Natural killer cell (primary cell): ENCODE measurements around the gene C4orf54. TPM values are rescaled to one million over a fixed set of nuclear protein-coding genes. Genes with fewer than 3 reads are reported as not detected.

Experiments used
- ATAC-seq, 3 donors: fragments of 150-1000 bp in 2 of 3; fragments of 200-7000 bp in 1 of 3; cut with Tn5 transposase; 1 replicate in 1 of 3; 2 replicates in 2 of 3; pipeline ENCODE4 v1.10.0; 2021; ENCODE audit warnings: mild to moderate bottlenecking in 2 of 3, moderate library complexity in 2 of 3
- DNase-seq, 2 donors: peaks; one replicate each; pipeline versions ENCODE4 v3.0.0 to v3.0.0-alpha.2; 2013 to 2021; ENCODE audit warnings: mixed read lengths in 1 of 2
- H3K27ac ChIP-seq: one replicate; pipeline ENCODE4 v1.5.1; 2013; ENCODE audit warnings: mild to moderate bottlenecking, low read length
- H3K27me3 ChIP-seq: one replicate; pipeline ENCODE4 v1.6.1; 2013; ENCODE audit warnings: low read length; ENCODE audit not compliant: control insufficient read depth, insufficient read depth
- H3K36me3 ChIP-seq: one replicate; pipeline ENCODE4 v1.6.1; 2013; ENCODE audit warnings: low read length; ENCODE audit not compliant: control insufficient read depth, insufficient read depth
- H3K4me1 ChIP-seq: one replicate; pipeline ENCODE4 v1.6.1; 2013; ENCODE audit warnings: low read length; ENCODE audit not compliant: control insufficient read depth, insufficient read depth
- H3K4me3 ChIP-seq: one replicate; pipeline ENCODE4 v1.5.1; 2013; ENCODE audit warnings: low read length
- H3K9me3 ChIP-seq: one replicate; pipeline ENCODE4 v1.6.1; 2013; ENCODE audit warnings: low read length; ENCODE audit not compliant: control insufficient read depth, insufficient read depth
- H3K27ac Mint-ChIP-seq, 2 donors: one replicate each; pipeline ENCODE4 v1.8.0; 2022; ENCODE audit warnings: mild to moderate bottlenecking in 2 of 2, mixed read lengths in 2 of 2, moderate library complexity in 1 of 2
- H3K27me3 Mint-ChIP-seq, 2 donors: one replicate each; pipeline ENCODE4 v1.8.0; 2022; ENCODE audit warnings: low read depth in 2 of 2, mixed read lengths in 2 of 2
- H3K36me3 Mint-ChIP-seq: one replicate; pipeline ENCODE4 v1.8.0; 2022; ENCODE audit warnings: mixed read lengths
- H3K4me1 Mint-ChIP-seq, 2 donors: one replicate each; pipeline ENCODE4 v1.8.0; 2022; ENCODE audit warnings: mixed read lengths in 2 of 2
- H3K4me3 Mint-ChIP-seq: one replicate; pipeline ENCODE4 v1.8.0; 2022; ENCODE audit warnings: mild to moderate bottlenecking, moderate library complexity, mixed read lengths
- H3K9me3 Mint-ChIP-seq, 2 donors: one replicate each; pipeline ENCODE4 v1.8.0; 2022; ENCODE audit warnings: mixed read lengths in 2 of 2
- WGBS: methylation state at CpG from one replicate; pipeline ENCODE4 v1.1.7; 2013; ENCODE audit warnings: missing lambda C conversion rate; ENCODE audit not compliant: insufficient coverage; 5-methylcytosine and 5-hydroxymethylcytosine counted together
- intact Hi-C: fragments of 100-400 bp; cut with micrococcal nuclease; formaldehyde crosslinking; loops from one replicate; pipeline ENCODE4 v1.14.2; 2022
- total RNA-seq, 4 donors: library from RNA; stranded (reverse); fragments of 120-200 nt in 1 of 4; gene quantifications; one replicate each; pipeline versions ENCODE4 v1.2.3 to v1.2.4, GENCODE V29; 2013 to 2022
- TF ChIP-seq, protein P1 (sequence below): fragments of 200-600 bp; IDR thresholded peaks from one replicate; pipeline ENCODE4 v1.8.0; 2022; ENCODE audit warnings: antibody characterized with exemption

The C4orf54 gene
- total RNA-seq, 3 donors from 2014 or later (not counting 1 experiment from before 2014, with no cell fraction given), result not detected

DNA sequence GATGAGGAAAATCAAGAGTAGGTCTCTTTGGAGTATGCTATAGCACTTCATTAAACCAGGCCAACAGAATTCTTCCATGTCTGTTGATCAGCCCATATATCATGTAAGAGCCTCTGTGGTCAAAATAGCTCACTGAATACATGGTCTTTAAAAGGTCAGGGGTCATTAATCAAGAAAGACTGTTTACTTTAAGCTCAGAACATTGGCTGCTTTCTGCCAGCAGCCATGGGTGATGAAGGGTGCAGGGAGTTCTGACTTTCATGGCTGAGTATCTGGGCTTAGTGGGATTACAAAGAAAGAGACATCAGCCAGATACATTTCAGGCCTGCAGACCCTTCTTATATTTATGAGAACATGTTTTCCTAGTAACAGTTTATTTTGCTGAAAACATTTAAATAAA is 7.1 kb upstream of the C4orf54 start:
- TF ChIP-seq, protein P1, sequence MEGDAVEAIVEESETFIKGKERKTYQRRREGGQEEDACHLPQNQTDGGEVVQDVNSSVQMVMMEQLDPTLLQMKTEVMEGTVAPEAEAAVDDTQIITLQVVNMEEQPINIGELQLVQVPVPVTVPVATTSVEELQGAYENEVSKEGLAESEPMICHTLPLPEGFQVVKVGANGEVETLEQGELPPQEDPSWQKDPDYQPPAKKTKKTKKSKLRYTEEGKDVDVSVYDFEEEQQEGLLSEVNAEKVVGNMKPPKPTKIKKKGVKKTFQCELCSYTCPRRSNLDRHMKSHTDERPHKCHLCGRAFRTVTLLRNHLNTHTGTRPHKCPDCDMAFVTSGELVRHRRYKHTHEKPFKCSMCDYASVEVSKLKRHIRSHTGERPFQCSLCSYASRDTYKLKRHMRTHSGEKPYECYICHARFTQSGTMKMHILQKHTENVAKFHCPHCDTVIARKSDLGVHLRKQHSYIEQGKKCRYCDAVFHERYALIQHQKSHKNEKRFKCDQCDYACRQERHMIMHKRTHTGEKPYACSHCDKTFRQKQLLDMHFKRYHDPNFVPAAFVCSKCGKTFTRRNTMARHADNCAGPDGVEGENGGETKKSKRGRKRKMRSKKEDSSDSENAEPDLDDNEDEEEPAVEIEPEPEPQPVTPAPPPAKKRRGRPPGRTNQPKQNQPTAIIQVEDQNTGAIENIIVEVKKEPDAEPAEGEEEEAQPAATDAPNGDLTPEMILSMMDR, result no peak
- Histone ChIP-seq H3K9me3 (no peaks in the 10 kb centered on the region), H3K4me1 (no peaks in the 10 kb centered on the region), H3K27ac (no peak overlapping the region), H3K27me3 (no peaks in the 10 kb centered on the region), H3K4me3 (no peak overlapping the region), H3K36me3 (no peaks in the 10 kb centered on the region)
- Mint-ChIP-seq H3K4me1 (no peaks in the 10 kb centered on the region), H3K27ac (no peak overlapping the region), H3K36me3 (no peaks in the 10 kb centered on the region), H3K27me3 (peaks cover 5 to 17% of the 10 kb centered on the region in 2 donors), H3K9me3 (no peaks in the 10 kb centered on the region), H3K4me3 (no peak overlapping the region)
- no peak for ATAC-seq
- intact Hi-C loops, result no loop called here
- no peak for DNase-seq

DNA sequence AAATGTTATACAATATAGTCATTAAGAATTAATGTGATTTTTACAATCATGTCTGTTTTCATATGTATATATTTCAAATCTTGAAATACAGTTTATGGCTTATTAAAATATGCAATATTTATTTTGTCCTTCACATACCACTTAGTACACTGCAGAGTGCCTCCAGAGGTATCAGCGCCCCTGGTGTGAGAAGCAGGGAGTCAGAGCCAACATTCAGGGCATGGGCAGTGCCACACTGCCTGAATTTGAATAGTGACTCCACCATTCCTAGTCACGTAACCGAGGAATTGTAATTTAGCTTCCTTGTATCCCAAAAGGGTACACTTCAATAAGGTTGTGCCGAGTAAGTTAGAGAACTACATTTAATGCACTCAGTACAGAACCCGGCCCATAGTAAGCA is 4.3 kb upstream of the C4orf54 start:
- Mint-ChIP-seq H3K4me1 (no peaks in the 10 kb centered on the region), H3K27me3 (peaks cover 5 to 17% of the 10 kb centered on the region in 2 donors), H3K27ac (no peak overlapping the region), H3K36me3 (no peaks in the 10 kb centered on the region), H3K4me3 (no peak overlapping the region), H3K9me3 (no peaks in the 10 kb centered on the region)
- Histone ChIP-seq H3K36me3 (no peaks in the 10 kb centered on the region), H3K4me3 (no peak overlapping the region), H3K27me3 (no peaks in the 10 kb centered on the region), H3K27ac (no peak overlapping the region), H3K4me1 (no peaks in the 10 kb centered on the region), H3K9me3 (no peaks in the 10 kb centered on the region)
- whole genome bisulfite sequencing, result 93% methylated on average over 3 of the region's 5 CpGs
- TF ChIP-seq, protein P1, result no peak
- intact Hi-C loops, result no loop called here
- DNase-seq (no peak), ATAC-seq (no peak)

DNA sequence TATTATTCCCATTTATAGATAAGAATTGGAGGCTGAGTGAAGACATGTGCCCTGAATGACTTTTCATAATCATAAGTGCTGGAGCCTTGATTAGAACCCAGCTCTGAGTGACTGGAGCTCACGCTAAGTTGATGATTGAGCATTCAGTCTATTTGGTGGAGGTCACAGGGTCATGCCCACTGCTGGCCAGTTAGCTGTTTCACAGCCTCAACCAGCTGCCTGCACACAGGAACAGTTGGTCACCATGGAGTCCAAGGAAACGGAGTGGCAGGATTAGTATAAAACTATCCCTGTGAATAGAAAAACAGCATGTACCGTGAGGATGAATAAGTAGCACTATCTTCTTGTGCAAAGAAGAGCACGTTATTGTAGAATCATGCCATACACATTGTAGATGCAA is 1.0 kb upstream of the C4orf54 start:
- H3K27ac ChIP-seq, result no peak overlapping the region
- intact Hi-C loops, result no loop called here
- no peaks in the 10 kb centered on the region for H3K9me3 ChIP-seq
- DNase-seq (no peak), ATAC-seq (no peak)
- Mint-ChIP-seq H3K27me3 (peaks cover 3 to 13% of the 10 kb centered on the region in 2 donors), H3K27ac (no peak overlapping the region), H3K36me3 (no peaks in the 10 kb centered on the region), H3K4me3 (no peak overlapping the region), H3K9me3 (no peaks in the 10 kb centered on the region), H3K4me1 (no peaks in the 10 kb centered on the region)
- no peaks in the 10 kb centered on the region for H3K36me3 ChIP-seq
- 88% methylated on average over 4 of the region's 4 CpGs for WGBS
- H3K27me3 ChIP-seq, result no peaks in the 10 kb centered on the region
- no peaks in the 10 kb centered on the region for H3K4me1 ChIP-seq
- H3K4me3 ChIP-seq, result no peak overlapping the region
- TF ChIP-seq, protein P1, result no peak

DNA sequence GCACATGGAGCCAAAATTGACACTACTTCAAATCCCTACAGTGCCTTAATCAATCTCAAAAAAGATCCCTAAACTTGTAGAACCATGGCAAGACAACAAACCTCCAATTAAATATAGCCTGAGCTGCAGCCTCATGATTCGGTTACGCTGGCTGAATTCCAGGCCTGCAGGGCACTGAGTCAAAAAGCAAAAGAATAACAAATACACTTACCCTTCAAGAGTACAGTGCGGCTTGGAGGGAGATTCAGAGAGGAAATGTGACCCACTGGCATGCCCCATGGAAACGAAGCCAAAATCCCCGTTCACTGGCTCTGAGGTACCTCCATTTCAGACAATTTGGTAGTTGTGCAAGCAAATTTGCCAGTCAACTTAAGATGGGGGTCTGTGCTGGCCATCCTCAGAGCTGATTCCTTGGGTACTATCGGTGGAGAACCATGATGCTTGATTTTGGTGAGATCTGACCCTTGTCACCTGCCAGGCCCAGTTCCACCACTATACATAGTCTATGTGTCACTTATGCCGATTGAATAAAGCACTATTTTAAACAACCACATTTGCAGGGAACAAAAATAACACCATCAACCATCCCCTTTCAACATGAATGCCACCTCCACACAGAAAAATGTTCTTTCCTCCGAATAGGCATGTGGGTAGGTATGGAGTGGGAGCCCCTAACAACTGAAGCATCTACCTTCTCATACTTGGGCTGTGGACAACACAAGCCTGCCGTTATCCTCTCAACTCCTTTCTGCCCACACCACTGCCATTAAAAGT is 2.1 kb downstream of the C4orf54 start:
- H3K4me3 Mint-ChIP-seq, result no peak overlapping the region
- intact Hi-C loops, result no loop called here
- DNase-seq (no peak), ATAC-seq (no peak)
- Histone ChIP-seq H3K9me3 (no peaks in the 10 kb centered on the region), H3K27ac (no peak overlapping the region), H3K27me3 (no peaks in the 10 kb centered on the region), H3K4me1 (no peaks in the 10 kb centered on the region), H3K36me3 (no peaks in the 10 kb centered on the region), H3K4me3 (no peak overlapping the region)
- H3K9me3 Mint-ChIP-seq, result no peaks in the 10 kb centered on the region
- TF ChIP-seq, protein P1, result no peak
- no peak overlapping the region for H3K27ac Mint-ChIP-seq
- no peaks in the 10 kb centered on the region for H3K27me3 Mint-ChIP-seq
- H3K4me1 Mint-ChIP-seq, result no peaks in the 10 kb centered on the region
- WGBS, result 90% methylated on average over 7 of the region's 9 CpGs
- no peaks in the 10 kb centered on the region for H3K36me3 Mint-ChIP-seq
